GM10847 (cell line): ENCODE data around the gene SLFN13.

Experiments used
- POLR2A ChIP-seq: IDR thresholded peaks from 2 replicates; pipeline ENCODE4 v1.6.1; 2011; ENCODE audit not compliant: insufficient read length; ENCODE audit errors: extremely low read depth

SLFN13 gene

GRCh38 chr17:35448899-35449227 is 297 bp upstream of the SLFN13 start:
- TF ChIP-seq POLR2A: peak; percentile 12

- TF ChIP-seq POLR2A: no peak
These were observed 1.1 kb downstream of the SLFN13 start for GRCh38 chr17:35447499-35447898.

GRCh38 chr17:35438433-35438832 is 10.1 kb downstream of the SLFN13 start:
- no peak for TF ChIP-seq POLR2A

GRCh38 chr17:35433075-35433894 is 15.3 kb downstream of the SLFN13 start:
- no peak for TF ChIP-seq POLR2A

GRCh38 chr17:35432176-35433074 is 16.1 kb downstream of the SLFN13 start, which contains the start of gene SLFN12:
Gene SLFN12, minus strand, starts transcription at chr17:35432500. Its CDS starts 9,472 bp downstream, at chr17:35423028.
- no peak for TF ChIP-seq POLR2A

- TF ChIP-seq POLR2A: no peak
These were observed 18.9 kb downstream of the SLFN13 start for GRCh38 chr17:35429702-35430101.

- no peak for TF ChIP-seq POLR2A
These were observed 20.3 kb downstream of the SLFN13 start for GRCh38 chr17:35428229-35428628.

GRCh38 chr17:35423761-35424160 is 24.8 kb downstream of the SLFN13 start:
- TF ChIP-seq POLR2A: no peak

GRCh38 chr17:35416659-35417058 is 31.9 kb downstream of the SLFN13 start:
- TF ChIP-seq POLR2A: no peak

- TF ChIP-seq POLR2A: no peak
These were observed 34.3 kb downstream of the SLFN13 start for GRCh38 chr17:35414247-35414646.

- no peak for TF ChIP-seq POLR2A
These were observed 41.0 kb downstream of the SLFN13 start for GRCh38 chr17:35407531-35407930.

- TF ChIP-seq POLR2A: no peak
These were observed 42.0 kb downstream of the SLFN13 start for GRCh38 chr17:35406568-35406967.

- TF ChIP-seq POLR2A: no peak
These were observed 44.2 kb downstream of the SLFN13 start for GRCh38 chr17:35404360-35404759.

GRCh38 chr17:35390663-35391062 is 57.9 kb downstream of the SLFN13 start:
- no peak for TF ChIP-seq POLR2A

- no peak for TF ChIP-seq POLR2A
These were observed 58.4 kb downstream of the SLFN13 start for GRCh38 chr17:35390156-35390555.

- TF ChIP-seq POLR2A: no peak
These were observed 61.1 kb downstream of the SLFN13 start for GRCh38 chr17:35387496-35387895.
